K562 (cell line): ENCODE results near the gene CDC23. TPM values are rescaled to one million over a fixed set of nuclear protein-coding genes. Genes with fewer than 3 reads are reported as not detected.

Experiments
- BMI1 ChIP-seq: fragments of 150-350 bp; IDR thresholded peaks from 2 replicates; pipeline ENCODE4 v1.6.1; 2014; ENCODE audit warnings: low read length
- FOSL1 ChIP-seq: fragments of 200-800 bp; sonication (Bioruptor generic); conservative IDR thresholded peaks from 2 replicates; pipeline ENCODE4 v1.6.1; 2016; ENCODE audit warnings: missing genetic modification characterization, missing compliant biosample characterization
- KLF13 ChIP-seq: fragments of 450-650 bp; IDR thresholded peaks from 2 replicates; pipeline ENCODE4 v1.6.1; 2016; ENCODE audit warnings: missing genetic modification characterization, low read depth, mild to moderate bottlenecking, missing compliant biosample characterization, moderate library complexity, borderline replicate concordance
- MIER1 ChIP-seq: fragments of 450-650 bp; IDR thresholded peaks from 2 replicates; pipeline ENCODE4 v1.6.1; 2016; ENCODE audit warnings: antibody characterized with exemption, mild to moderate bottlenecking, low read depth
- MTF1 ChIP-seq: fragments of 250-450 bp; sonication (Bioruptor Pico); IDR thresholded peaks from 2 replicates; pipeline ENCODE4 v1.9.0; 2021; ENCODE audit warnings: moderate library complexity, mild to moderate bottlenecking, inconsistent platforms, borderline replicate concordance
- PKNOX1 ChIP-seq: fragments of 450-650 bp; IDR thresholded peaks from 2 replicates; pipeline ENCODE4 v1.6.1; 2016
- PTTG1 ChIP-seq: fragments of 450-650 bp; IDR thresholded peaks from 2 replicates; pipeline ENCODE4 v1.6.1; 2016; ENCODE audit warnings: low read depth, mild to moderate bottlenecking, missing genetic modification characterization, missing compliant biosample characterization
- REST ChIP-seq, 2 experiments: fragments of 450-650 bp; formaldehyde crosslinking in 1 of 2; IDR thresholded peaks; 2 replicates each; pipeline versions ENCODE4 v1.4.0 to v1.6.1; 2014 to 2020; ENCODE audit warnings: mild to moderate bottlenecking in 2 of 2, borderline replicate concordance in 1 of 2, low read depth in 1 of 2
- ZNF740 ChIP-seq, 3 experiments: fragments of 200-800 bp in 1 of 3; sonication (Bioruptor generic) in 1 of 3; sonication (generic) in 1 of 3; formaldehyde crosslinking in 1 of 3; IDR thresholded peaks; 2 replicates each; pipeline versions ENCODE4 v1.6.1 to v1.8.0; 2016 to 2022; ENCODE audit warnings: mild to moderate bottlenecking in 2 of 3, missing compliant biosample characterization in 2 of 3, missing genetic modification characterization in 2 of 3, missing genetic modification reagents in 1 of 3
- polyA plus RNA-seq, 8 experiments: library from polyadenylated mRNA; depleted of rRNA in 4 of 8; stranded (reverse) in 5 of 8; unstranded in 3 of 8; fragments of >200 nt; fragmentation: Nextera tagmentation in 2 of 8; fragmentation: Illumina TruSeq in 1 of 8; extraction: Ambion mirVana in 2 of 8; extraction: Trizol in 1 of 8; gene quantifications; 2 replicates each; pipeline versions ENCODE4 v1.2.1 to v1.2.3, GENCODE V29; 2011 to 2014; ENCODE audit warnings: inconsistent platforms in 1 of 8, missing spikeins in 1 of 8
- total RNA-seq, 7 experiments: library from RNA; depleted of rRNA in 6 of 7; stranded (reverse); fragments of >200 nt in 6 of 7; fragmentation: Illumina TruSeq in 2 of 7; extraction: Trizol in 2 of 7; gene quantifications; 2 replicates each; pipeline versions ENCODE4 v1.2.1 to v1.2.3, GENCODE V29; 2011 to 2021; ENCODE audit warnings: low replicate concordance in 1 of 7
- TF ChIP-seq, protein P1 (sequence below): fragments of 450-650 bp; IDR thresholded peaks from 2 replicates; pipeline ENCODE4 v1.6.1; 2016; ENCODE audit warnings: mild to moderate bottlenecking

Gene CDC23
- total and polyA plus RNA-seq, 9 of the 15 experiments (the other 6 are each of a cell fraction or from before 2014, with no cell fraction given): 34.5 to 157 (median 65.5) TPM

DNA sequence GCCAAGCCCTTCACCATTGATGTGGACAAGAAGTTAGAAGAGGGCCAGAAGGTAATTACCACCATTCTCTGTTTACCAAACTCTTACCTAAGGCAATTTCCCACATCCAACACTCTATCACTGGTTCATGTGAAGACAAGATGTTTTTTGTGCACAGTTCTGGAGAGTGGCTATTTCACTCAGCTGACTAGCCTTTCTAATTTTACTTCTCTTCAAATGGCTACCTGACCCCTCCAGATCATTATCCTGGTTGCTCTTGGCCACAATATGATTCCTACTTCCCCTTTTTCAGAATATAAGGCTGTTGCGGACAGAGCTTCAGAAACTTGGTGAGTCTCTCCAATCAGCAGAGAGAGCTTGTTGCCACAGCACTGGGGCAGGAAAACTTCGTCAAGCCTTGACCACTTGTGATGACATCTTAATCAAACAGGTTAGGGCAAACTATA is 27.1 kb downstream of the CDC23 start (continued):
- TF ChIP-seq PKNOX1 (0 out of 2 replicates have a peak, but pooled peaks have one; percentile 8), BMI1 (no peak), REST (IDR thresholded peaks at IDR 0.05; ENCODE audit: borderline replicate concordance) (no peak), REST (CRISPR knock-in tag; IDR thresholded peaks at IDR 0.05; ENCODE audit: low read depth) (no peak), MTF1 (CRISPR knock-in tag) (no peak), ZNF740 (CRISPR knock-in tag; IDR thresholded peaks at IDR 0.05) (no peak), ZNF740 (tag; IDR thresholded peaks at IDR 0.05) (no peak), MIER1 (no peak), KLF13 (tag) (no peak), FOSL1 (tag) (0 out of 2 replicates have a peak, but pooled peaks have one; percentile 19), PTTG1 (tag) (no peak)
- TF ChIP-seq, protein P1, sequence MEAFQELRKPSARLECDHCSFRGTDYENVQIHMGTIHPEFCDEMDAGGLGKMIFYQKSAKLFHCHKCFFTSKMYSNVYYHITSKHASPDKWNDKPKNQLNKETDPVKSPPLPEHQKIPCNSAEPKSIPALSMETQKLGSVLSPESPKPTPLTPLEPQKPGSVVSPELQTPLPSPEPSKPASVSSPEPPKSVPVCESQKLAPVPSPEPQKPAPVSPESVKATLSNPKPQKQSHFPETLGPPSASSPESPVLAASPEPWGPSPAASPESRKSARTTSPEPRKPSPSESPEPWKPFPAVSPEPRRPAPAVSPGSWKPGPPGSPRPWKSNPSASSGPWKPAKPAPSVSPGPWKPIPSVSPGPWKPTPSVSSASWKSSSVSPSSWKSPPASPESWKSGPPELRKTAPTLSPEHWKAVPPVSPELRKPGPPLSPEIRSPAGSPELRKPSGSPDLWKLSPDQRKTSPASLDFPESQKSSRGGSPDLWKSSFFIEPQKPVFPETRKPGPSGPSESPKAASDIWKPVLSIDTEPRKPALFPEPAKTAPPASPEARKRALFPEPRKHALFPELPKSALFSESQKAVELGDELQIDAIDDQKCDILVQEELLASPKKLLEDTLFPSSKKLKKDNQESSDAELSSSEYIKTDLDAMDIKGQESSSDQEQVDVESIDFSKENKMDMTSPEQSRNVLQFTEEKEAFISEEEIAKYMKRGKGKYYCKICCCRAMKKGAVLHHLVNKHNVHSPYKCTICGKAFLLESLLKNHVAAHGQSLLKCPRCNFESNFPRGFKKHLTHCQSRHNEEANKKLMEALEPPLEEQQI: no peak
